H1 (cell line): Measurements from ENCODE around the gene TRIM9. TPM values are rescaled to one million over a fixed set of nuclear protein-coding genes. Genes with fewer than 3 reads are reported as not detected.

Experiments
- CTCF ChIA-PET: fragments of 300-600 bp; sonication (Branson Sonifier 250); formaldehyde crosslinking; loops from one replicate; lab custom pipeline; 2021; ENCODE audit not compliant: partially characterized antibody; lab: Charles Lee
- POLR2A ChIA-PET: fragments of 300-600 bp; sonication (Branson Sonifier 250); formaldehyde crosslinking; loops from one replicate; lab custom pipeline; 2021; ENCODE audit warnings: inconsistent platforms; ENCODE audit not compliant: partially characterized antibody; lab: Charles Lee
- DNase-seq, 2 experiments: peaks; one replicate each; pipeline versions ENCODE4 v3.0.0 to v3.0.0-alpha.2; 2010 to 2022; ENCODE audit warnings: low spot score in 2 of 2, low read depth in 1 of 2, mixed read lengths in 1 of 2
- FAIRE-seq: peaks from 2 replicates; lab custom pipeline; 2011; peaks lifted over from hg19 to GRCh38; lab: Jason Lieb, UNC
- H2AFZ ChIP-seq: 2 replicates; pipeline ENCODE4 v1.8.1; 2012; ENCODE audit warnings: low read length, inconsistent platforms
- H2AK5ac ChIP-seq: 2 replicates; pipeline ENCODE4 v1.6.1; 2013; ENCODE audit warnings: low read depth, low read length
- H2BK120ac ChIP-seq: replicated peaks from 2 replicates; pipeline ENCODE3; 2013; ENCODE audit warnings: low read depth, low read length, inconsistent platforms
- H2BK12ac ChIP-seq: 2 replicates; pipeline ENCODE4 v1.6.1; 2013; ENCODE audit warnings: low read depth, low read length
- H2BK15ac ChIP-seq: 2 replicates; pipeline ENCODE4 v1.6.1; 2013; ENCODE audit warnings: low read length
- H2BK20ac ChIP-seq: 2 replicates; pipeline ENCODE4 v1.6.1; 2013; ENCODE audit warnings: low read length
- H2BK5ac ChIP-seq: 2 replicates; pipeline ENCODE4 v1.6.1; 2013; ENCODE audit warnings: low read depth, low read length
- H3K14ac ChIP-seq: 2 replicates; pipeline ENCODE4 v1.6.1; 2013; ENCODE audit warnings: inconsistent platforms; ENCODE audit not compliant: insufficient read length
- H3K18ac ChIP-seq: 2 replicates; pipeline ENCODE4 v1.6.1; 2013; ENCODE audit warnings: low read length; ENCODE audit errors: extremely low read depth
- H3K23ac ChIP-seq: 2 replicates; pipeline ENCODE4 v1.6.1; 2013; ENCODE audit warnings: inconsistent platforms; ENCODE audit not compliant: insufficient read length
- H3K23me2 ChIP-seq: 2 replicates; pipeline ENCODE4 v1.6.1; 2013; ENCODE audit warnings: low read depth, low read length
- H3K27ac ChIP-seq: 2 replicates; pipeline ENCODE4 v1.6.1; 2011; ENCODE audit warnings: low read depth, low read length, inconsistent platforms
- H3K27me3 ChIP-seq, 4 experiments: replicated peaks in 1 of 4; 1 replicate in 1 of 4; 2 replicates in 3 of 4; pipeline versions ENCODE4 v1.6.1 to v1.8.1; 2011 to 2013; ENCODE audit warnings: low read length in 3 of 4, mild to moderate bottlenecking in 3 of 4, inconsistent platforms in 2 of 4, mixed read lengths in 2 of 4, moderate library complexity in 1 of 4; ENCODE audit not compliant: control insufficient read depth in 3 of 4, insufficient read depth in 3 of 4; ENCODE audit errors: extremely low read depth in 1 of 4
- H3K36me3 ChIP-seq, 4 experiments: 2 replicates each; pipeline versions ENCODE4 v1.6.1 to v1.8.1; 2011 to 2013; ENCODE audit warnings: mild to moderate bottlenecking in 4 of 4, low read length in 3 of 4, moderate library complexity in 2 of 4, control low read depth in 1 of 4, inconsistent platforms in 1 of 4; ENCODE audit not compliant: insufficient read depth in 4 of 4, control insufficient read depth in 2 of 4
- H3K4ac ChIP-seq: replicated peaks from 2 replicates; pipeline ENCODE3; 2013; ENCODE audit warnings: low read length, low read depth, mixed read lengths, inconsistent platforms; ENCODE audit not compliant: insufficient read length
- H3K4me1 ChIP-seq, 4 experiments: replicated peaks in 1 of 4; 1 replicate in 1 of 4; 2 replicates in 3 of 4; pipeline versions ENCODE4 v1.6.1 to v1.8.1; 2011 to 2013; ENCODE audit warnings: low read length in 3 of 4, inconsistent platforms in 2 of 4, mixed read lengths in 1 of 4; ENCODE audit not compliant: insufficient read depth in 4 of 4, control insufficient read depth in 3 of 4
- H3K4me2 ChIP-seq, 2 experiments: 2 replicates each; pipeline versions ENCODE4 v1.6.1 to v1.8.1; 2011 to 2013; ENCODE audit warnings: low read depth in 2 of 2, low read length in 2 of 2, control low read depth in 1 of 2, inconsistent platforms in 1 of 2, mild to moderate bottlenecking in 1 of 2; ENCODE audit not compliant: insufficient read depth in 1 of 2
- H3K4me3 ChIP-seq, 4 experiments: fragments of 200-600, 300-600 bp in 1 of 4; sonication (generic), shearing (Covaris generic), sonication (Bioruptor Twin) in 1 of 4; 2 replicates each; pipeline versions ENCODE4 v1.5.1 to v1.8.1; 2011 to 2016; ENCODE audit warnings: low read length in 4 of 4, low read depth in 3 of 4, control low read depth in 2 of 4, inconsistent platforms in 2 of 4, mild to moderate bottlenecking in 2 of 4, mixed read lengths in 1 of 4, moderate library complexity in 1 of 4; ENCODE audit not compliant: insufficient read depth in 2 of 4; ENCODE audit errors: extremely low read depth in 1 of 4
- H3K56ac ChIP-seq: replicated peaks from 2 replicates; pipeline ENCODE3; 2013; ENCODE audit warnings: low read depth, mild to moderate bottlenecking, mixed read lengths, low read length, inconsistent platforms; ENCODE audit not compliant: insufficient read length
- H3K79me1 ChIP-seq: 2 replicates; pipeline ENCODE4 v1.6.1; 2013; ENCODE audit warnings: low read depth, low read length, control low read depth
- H3K79me2 ChIP-seq, 2 experiments: 2 replicates each; pipeline versions ENCODE4 v1.6.1 to v1.8.1; 2012 to 2013; ENCODE audit warnings: low read length in 2 of 2, mild to moderate bottlenecking in 2 of 2, inconsistent platforms in 1 of 2; ENCODE audit not compliant: insufficient read depth in 2 of 2, control insufficient read depth in 1 of 2
- H3K9ac ChIP-seq, 4 experiments: replicated peaks in 1 of 4; 1 replicate in 1 of 4; 2 replicates in 3 of 4; pipeline versions ENCODE4 v1.6.1 to v1.8.1; 2011 to 2013; ENCODE audit warnings: low read depth in 3 of 4, low read length in 3 of 4, control low read depth in 2 of 4, mild to moderate bottlenecking in 2 of 4, moderate library complexity in 2 of 4, inconsistent platforms in 1 of 4; ENCODE audit errors: extremely low read depth in 1 of 4
- H3K9me3 ChIP-seq, 2 experiments: 2 replicates each; pipeline versions ENCODE4 v1.6.1 to v1.8.1; 2012 to 2013; ENCODE audit warnings: mild to moderate bottlenecking in 2 of 2, moderate library complexity in 2 of 2, control low read depth in 1 of 2, inconsistent platforms in 1 of 2, low read depth in 1 of 2, low read length in 1 of 2, mixed read lengths in 1 of 2; ENCODE audit not compliant: insufficient read depth in 2 of 2
- H4K20me1 ChIP-seq, 2 experiments: replicated peaks in 1 of 2; 2 replicates each; pipeline versions ENCODE3 to v1.8.1; 2011 to 2013; ENCODE audit warnings: inconsistent platforms in 2 of 2, low read length in 2 of 2, mild to moderate bottlenecking in 1 of 2; ENCODE audit not compliant: insufficient read depth in 2 of 2, control insufficient read depth in 1 of 2
- H4K5ac ChIP-seq: 2 replicates; pipeline ENCODE4 v1.6.1; 2013; ENCODE audit warnings: low read length, low read depth, mixed read lengths, inconsistent platforms; ENCODE audit not compliant: insufficient read length
- H4K8ac ChIP-seq: 2 replicates; pipeline ENCODE4 v1.8.0; 2013; ENCODE audit warnings: mild to moderate bottlenecking, moderate library complexity, low read length, inconsistent platforms; ENCODE audit not compliant: insufficient read depth; ENCODE audit errors: extremely low read depth
- H4K91ac ChIP-seq: replicated peaks from 2 replicates; pipeline ENCODE3; 2013; ENCODE audit warnings: low read length, mixed read lengths, inconsistent platforms; ENCODE audit not compliant: insufficient read length
- HDAC2 ChIP-seq, 2 experiments: fragments of 300-600 bp in 1 of 2; sonication (generic) in 1 of 2; IDR thresholded peaks; 2 replicates each; pipeline ENCODE4 v1.6.1; 2011 to 2012; ENCODE audit warnings: low read depth in 2 of 2, low read length in 2 of 2, mild to moderate bottlenecking in 2 of 2, moderate library complexity in 2 of 2, borderline replicate concordance in 1 of 2, inconsistent platforms in 1 of 2
- MAFK ChIP-seq: IDR thresholded peaks from 2 replicates; pipeline ENCODE4 v1.6.1; 2012; ENCODE audit warnings: low read depth, mild to moderate bottlenecking, improper control_type of control experiment, low read length
- PHF8 ChIP-seq: fragments of 200-600 bp; sonication (generic); conservative IDR thresholded peaks from 2 replicates; pipeline ENCODE4 v1.7.1; 2012; ENCODE audit warnings: low read depth, mild to moderate bottlenecking, inconsistent platforms, low read length, moderate library complexity
- RAD21 ChIP-seq, 2 experiments: IDR thresholded peaks in 1 of 2; conservative IDR thresholded peaks in 1 of 2; 2 replicates each; pipeline ENCODE4 v1.6.1; 2011; ENCODE audit warnings: low read depth in 2 of 2, low read length in 2 of 2, improper control_type of control experiment in 1 of 2, inconsistent platforms in 1 of 2, mild to moderate bottlenecking in 1 of 2, moderate library complexity in 1 of 2
- WGBS, 2 experiments: shearing (Covaris generic) in 1 of 2; methylation state at CpG; one replicate each; pipeline versions ENCODE4 v1.1.6 to v1.1.7; 2013 to 2015; ENCODE audit warnings: low lambda C conversion rate in 2 of 2, mixed read lengths in 2 of 2, inconsistent platforms in 1 of 2, low coverage in 1 of 2, missing lambda C conversion rate in 1 of 2; ENCODE audit not compliant: insufficient replicate concordance in 2 of 2, insufficient coverage in 1 of 2, insufficient read length in 1 of 2; ENCODE audit errors: extremely low coverage in 1 of 2, missing lambda C conversion rate in 1 of 2; 5-methylcytosine and 5-hydroxymethylcytosine counted together
- polyA plus RNA-seq, 7 experiments: library from polyadenylated mRNA; depleted of rRNA in 3 of 7; stranded (reverse) in 5 of 7; unstranded in 2 of 7; fragments of >200 nt in 5 of 7; fragments of 200-250 nt in 2 of 7; gene quantifications; 1 replicate in 5 of 7; 2 replicates in 1 of 7; 4 replicates in 1 of 7; pipeline versions ENCODE4 v1.2.1 to v1.2.3, GENCODE V29; 2011 to 2013; ENCODE audit warnings: missing spikeins in 2 of 7, mixed read lengths in 2 of 7
- total RNA-seq: library from RNA; stranded (reverse); fragmentation: NEBNext Ultra II Directional; extraction: Animal tissue kit (Norgen Biotek cat#: 25700); gene quantifications from 2 replicates; pipeline ENCODE4 v1.2.1, GENCODE V29; 2021

Gene TRIM9
- total and polyA plus RNA-seq, 2 of the 8 experiments (the other 6 are each of a cell fraction or from before 2014, with no cell fraction given) = 2.7 to 5.4 TPM

DNA sequence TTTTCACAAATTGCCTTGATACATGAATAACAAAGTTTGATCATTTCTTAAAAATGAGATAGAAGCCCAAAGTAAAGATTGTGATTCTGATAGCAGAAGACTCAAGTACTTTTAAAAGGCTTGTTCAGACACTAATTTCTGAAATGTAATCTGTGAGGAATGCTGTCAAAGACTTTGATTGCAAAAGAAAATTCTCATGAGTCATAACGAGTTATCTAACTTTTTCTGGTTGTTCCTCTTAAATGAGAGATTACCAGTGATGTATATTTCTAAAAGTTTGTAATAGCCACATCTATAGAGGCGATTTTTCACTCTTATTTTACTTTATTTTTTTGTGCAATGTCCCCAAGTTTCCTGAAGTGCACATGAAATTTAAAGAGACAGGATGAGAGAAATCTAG is 157.6 kb downstream of the TRIM9 start:
- Histone ChIP-seq H2AK5ac (no peak overlapping the region), H4K91ac (no peak overlapping the region), H2BK5ac (no peak overlapping the region), H3K14ac (no peak overlapping the region), H3K9me3 (no peaks in the 10 kb centered on the region), H3K4me3 (no peak overlapping the region), H3K4me2 (no peak overlapping the region), H3K9ac (no peak overlapping the region), H4K5ac (no peak overlapping the region), H3K18ac (no peak overlapping the region), H3K56ac (no peak overlapping the region), H3K79me1 (peaks cover 2% of the 10 kb centered on the region; the same call in 1 of the 2 replicates), H4K8ac (no peak overlapping the region), H2BK20ac (no peak overlapping the region), H2BK120ac (no peak overlapping the region), H3K27me3 (no peaks in the 10 kb centered on the region), H4K20me1 (no peaks in the 10 kb centered on the region), H2AFZ (no peak overlapping the region), H2BK15ac (no peak overlapping the region), H3K23ac (no peak overlapping the region), H3K4me1 (no peaks in the 10 kb centered on the region), H3K4ac (no peak overlapping the region), H3K36me3 (peaks cover 0 to 9% (median 2%) of the 10 kb centered on the region in 4 experiments; a peak in 3 of 8 replicates), H3K79me2 (no peaks in the 10 kb centered on the region), H3K27ac (no peak overlapping the region), H2BK12ac (no peak overlapping the region), H3K23me2 (no peaks in the 10 kb centered on the region)
- FAIRE-seq (no peak), DNase-seq (no peak)
- POLR2A ChIA-PET = no interaction called here
- CTCF ChIA-PET = interaction anchor here (0.6 to 1.3 kb wide), 2 partner anchors 18 to 105 kb away, joined by 4 to 6 read pairs; no protein-coding TSS in a partner anchor
- 91% methylated on average over 2 of the region's 2 CpGs; no CpG with 5 or more reads in 1 of the 2 experiments for WGBS, 2 experiments
- no peak for TF ChIP-seq HDAC2 (IDR thresholded peaks at IDR 0.05; ENCODE audit: borderline replicate concordance in 1 of 2, low read depth in 2 of 2, low read length in 2 of 2)
- TF ChIP-seq MAFK = no peak
- no peak for TF ChIP-seq PHF8
- no peak for TF ChIP-seq RAD21 (IDR thresholded peaks at IDR 0.05 in 1 of 2, conservative IDR thresholded peaks at IDR 0.05 in 1 of 2; ENCODE audit: low read depth in 2 of 2, low read length in 2 of 2)
